CD4-positive, alpha-beta T cell (primary cell): Measurements from ENCODE around the gene ZNF778. TPM values are rescaled to one million over a fixed set of nuclear protein-coding genes. Genes with fewer than 3 reads are reported as not detected.
"Not testable (repeated sequence)": the region's sequence is repeated elsewhere in the genome, so short reads cannot be mapped to it uniquely, and the experiment has no call there.

ENCODE experiments used
- ATAC-seq: fragments of 200-7000 bp; cut with Tn5 transposase; one replicate; pipeline ENCODE4 v1.10.0; 2022; ENCODE audit warnings: mild to moderate bottlenecking; ENCODE audit not compliant: poor library complexity
- CTCF ChIA-PET: fragments of 350-600 bp; sonication (Branson Sonifier 250); formaldehyde crosslinking; loops from one replicate; lab custom pipeline; 2021; ENCODE audit warnings: antibody characterized with exemption, inconsistent platforms; lab: Charles Lee
- POLR2A ChIA-PET: fragments of 350-600 bp; sonication (Branson Sonifier 250); formaldehyde crosslinking; loops from one replicate; lab custom pipeline; 2021; ENCODE audit warnings: antibody characterized with exemption, inconsistent platforms; lab: Charles Lee
- DNase-seq, 14 experiments: peaks; one replicate each; pipeline ENCODE4 v3.0.0-alpha.2; 2013 to 2020; ENCODE audit warnings: mixed read lengths in 2 of 14
- H3K27ac ChIP-seq, 2 donors: one replicate each; pipeline versions ENCODE4 v1.5.1 to v1.7.0; 2013; ENCODE audit warnings: low read length in 2 of 2, low read depth in 1 of 2, mild to moderate bottlenecking in 1 of 2
- H3K27me3 ChIP-seq, 2 experiments: 1 replicate in 1 of 2; 2 replicates in 1 of 2; pipeline versions ENCODE4 v1.6.1 to v1.7.0; 2013; ENCODE audit warnings: low read length in 2 of 2, control low read depth in 1 of 2, mild to moderate bottlenecking in 1 of 2, moderate library complexity in 1 of 2; ENCODE audit not compliant: insufficient read depth in 2 of 2, control insufficient read depth in 1 of 2
- H3K36me3 ChIP-seq: one replicate; pipeline ENCODE4 v1.6.1; 2013; ENCODE audit warnings: low read length, control low read depth; ENCODE audit not compliant: insufficient read depth
- H3K4me1 ChIP-seq: one replicate; pipeline ENCODE4 v1.6.1; 2013; ENCODE audit warnings: low read length, control low read depth; ENCODE audit not compliant: insufficient read depth
- H3K4me3 ChIP-seq: one replicate; pipeline ENCODE4 v1.5.1; 2013; ENCODE audit warnings: mild to moderate bottlenecking, low read length, moderate library complexity
- H3K9me3 ChIP-seq, 2 experiments: 1 replicate in 1 of 2; 2 replicates in 1 of 2; pipeline versions ENCODE4 v1.6.1 to v1.7.0; 2013; ENCODE audit warnings: low read length in 2 of 2, mild to moderate bottlenecking in 2 of 2, control low read depth in 1 of 2, moderate library complexity in 1 of 2; ENCODE audit not compliant: control insufficient read depth in 1 of 2, insufficient read depth in 1 of 2
- H3K27ac Mint-ChIP-seq: one replicate; pipeline ENCODE4 v1.8.0; 2020; ENCODE audit warnings: mixed read lengths
- H3K27me3 Mint-ChIP-seq: one replicate; pipeline ENCODE4 v1.8.0; 2021; ENCODE audit warnings: mixed read lengths
- H3K36me3 Mint-ChIP-seq: one replicate; pipeline ENCODE4 v1.8.0; 2021; ENCODE audit warnings: low read depth, mixed read lengths
- H3K4me1 Mint-ChIP-seq: one replicate; pipeline ENCODE4 v1.8.0; 2021; ENCODE audit warnings: low read depth, mixed read lengths
- H3K4me3 Mint-ChIP-seq: one replicate; pipeline ENCODE4 v1.8.0; 2020; ENCODE audit warnings: mild to moderate bottlenecking, mixed read lengths
- H3K9me3 Mint-ChIP-seq: one replicate; pipeline ENCODE4 v1.8.0; 2020; ENCODE audit warnings: mixed read lengths
- intact Hi-C, 2 experiments: fragments of 100-400 bp; cut with DNase I in 1 of 2; cut with micrococcal nuclease in 1 of 2; formaldehyde crosslinking; loops; one replicate each; pipeline versions ENCODE4 v1.15.1 to v1.9.0; 2023 to 2025; cut with DNase I, micrococcal nuclease
- total RNA-seq, 174 experiments: library from RNA in 2 of 174; stranded (reverse) in 2 of 174; gene quantifications; one replicate each; pipeline ENCODE4 v1.2.3 and lab custom pipeline; 2021 to 2026
- TF ChIP-seq, protein P1 (sequence below): fragments of 200-600 bp; IDR thresholded peaks from one replicate; pipeline ENCODE4 v1.8.0; 2022; ENCODE audit warnings: antibody characterized with exemption, mild to moderate bottlenecking

Gene ZNF778
- total RNA-seq, 2 experiments from 2014 or later = 4.0 to 6.7 TPM

DNA sequence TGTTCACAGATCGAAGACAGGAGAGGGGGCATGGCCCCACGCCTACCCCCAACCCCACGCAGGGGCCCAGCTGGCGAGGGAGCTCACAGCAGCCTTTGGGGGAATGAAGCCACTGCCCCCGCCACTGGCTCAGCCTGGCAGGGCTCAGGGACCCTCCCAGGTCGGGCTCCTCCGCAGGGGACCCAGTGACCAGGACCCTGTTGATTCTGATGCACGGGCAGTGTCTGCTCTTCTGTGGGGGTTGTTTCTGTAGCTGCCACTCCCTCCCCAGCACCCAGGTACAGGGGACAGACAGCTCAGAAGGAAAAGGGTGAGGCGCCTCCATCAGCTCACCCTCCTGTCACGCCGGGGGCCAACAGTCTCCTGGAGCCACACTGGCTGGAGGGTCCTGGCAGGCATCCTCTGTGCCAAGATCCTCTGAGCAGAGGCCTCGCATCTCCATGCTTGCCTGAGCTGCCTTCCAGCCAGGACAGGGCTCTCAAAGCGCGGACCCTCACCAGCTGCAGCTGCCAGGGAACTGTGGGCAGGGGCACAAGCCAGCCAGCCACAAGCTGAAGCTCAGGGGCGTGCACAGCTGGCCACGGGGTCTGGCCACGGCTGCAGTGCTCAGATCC, 49.1 kb downstream of the ZNF778 start:
- Mint-ChIP-seq H3K4me3 (no peak overlapping the region), H3K27me3 (no peaks in the 10 kb centered on the region), H3K9me3 (no peaks in the 10 kb centered on the region), H3K4me1 (no peaks in the 10 kb centered on the region), H3K27ac (no peak overlapping the region), H3K36me3 (peaks cover 27% of the 10 kb centered on the region)
- H3K27me3 ChIP-seq = no peaks in the 10 kb centered on the region
- ATAC-seq = no peak
- H3K9me3 ChIP-seq = peaks cover 0 to 14% of the 10 kb centered on the region in 2 experiments
- H3K4me1 ChIP-seq = peaks cover 2% of the 10 kb centered on the region
- intact Hi-C loops = no loop called here
- no peak for DNase-seq
- ChIA-PET CTCF (interaction anchor here (1.2 kb wide), 1 partner anchor 26 kb away, joined by 4 read pairs; no protein-coding TSS in a partner anchor), POLR2A (no interaction called here)
- TF ChIP-seq, protein P1, sequence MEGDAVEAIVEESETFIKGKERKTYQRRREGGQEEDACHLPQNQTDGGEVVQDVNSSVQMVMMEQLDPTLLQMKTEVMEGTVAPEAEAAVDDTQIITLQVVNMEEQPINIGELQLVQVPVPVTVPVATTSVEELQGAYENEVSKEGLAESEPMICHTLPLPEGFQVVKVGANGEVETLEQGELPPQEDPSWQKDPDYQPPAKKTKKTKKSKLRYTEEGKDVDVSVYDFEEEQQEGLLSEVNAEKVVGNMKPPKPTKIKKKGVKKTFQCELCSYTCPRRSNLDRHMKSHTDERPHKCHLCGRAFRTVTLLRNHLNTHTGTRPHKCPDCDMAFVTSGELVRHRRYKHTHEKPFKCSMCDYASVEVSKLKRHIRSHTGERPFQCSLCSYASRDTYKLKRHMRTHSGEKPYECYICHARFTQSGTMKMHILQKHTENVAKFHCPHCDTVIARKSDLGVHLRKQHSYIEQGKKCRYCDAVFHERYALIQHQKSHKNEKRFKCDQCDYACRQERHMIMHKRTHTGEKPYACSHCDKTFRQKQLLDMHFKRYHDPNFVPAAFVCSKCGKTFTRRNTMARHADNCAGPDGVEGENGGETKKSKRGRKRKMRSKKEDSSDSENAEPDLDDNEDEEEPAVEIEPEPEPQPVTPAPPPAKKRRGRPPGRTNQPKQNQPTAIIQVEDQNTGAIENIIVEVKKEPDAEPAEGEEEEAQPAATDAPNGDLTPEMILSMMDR = no peak
- no peak overlapping the region for H3K27ac ChIP-seq
- H3K36me3 ChIP-seq = peaks cover 49% of the 10 kb centered on the region
- no peak overlapping the region for H3K4me3 ChIP-seq

DNA sequence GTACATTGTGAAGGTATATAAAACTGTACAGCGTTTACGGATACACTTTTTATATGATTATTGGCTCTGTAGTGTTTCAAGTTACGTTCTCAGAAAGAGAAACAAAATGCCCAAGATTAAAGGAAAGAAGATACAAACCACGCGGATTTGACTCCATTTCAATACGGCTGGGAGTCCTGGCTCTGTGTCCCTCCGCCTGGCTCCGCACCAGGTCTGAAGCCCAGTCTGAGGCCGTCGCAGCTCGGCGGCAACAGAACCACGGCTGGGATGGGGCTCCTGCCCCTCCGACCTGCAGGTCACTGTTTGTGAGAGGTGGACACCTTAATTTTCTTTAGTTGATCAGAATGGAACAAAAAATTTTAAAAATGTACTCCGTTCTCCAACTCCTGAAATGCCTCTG, 50.2 kb downstream of the ZNF778 start:
- H3K9me3 Mint-ChIP-seq, H3K27me3 ChIP-seq, POLR2A ChIA-PET, DNase-seq, H3K4me3 Mint-ChIP-seq, H3K4me3 ChIP-seq, H3K27ac Mint-ChIP-seq, CTCF ChIA-PET, intact Hi-C loops, ATAC-seq, H3K27ac ChIP-seq, H3K27me3 Mint-ChIP-seq, H3K4me1 Mint-ChIP-seq, H3K4me1 ChIP-seq: not testable (repeated sequence)
- peaks cover 38% of the 10 kb centered on the region for H3K36me3 Mint-ChIP-seq
- peaks cover 0 to 12% of the 10 kb centered on the region in 2 experiments for H3K9me3 ChIP-seq
- peaks cover 57% of the 10 kb centered on the region for H3K36me3 ChIP-seq

DNA sequence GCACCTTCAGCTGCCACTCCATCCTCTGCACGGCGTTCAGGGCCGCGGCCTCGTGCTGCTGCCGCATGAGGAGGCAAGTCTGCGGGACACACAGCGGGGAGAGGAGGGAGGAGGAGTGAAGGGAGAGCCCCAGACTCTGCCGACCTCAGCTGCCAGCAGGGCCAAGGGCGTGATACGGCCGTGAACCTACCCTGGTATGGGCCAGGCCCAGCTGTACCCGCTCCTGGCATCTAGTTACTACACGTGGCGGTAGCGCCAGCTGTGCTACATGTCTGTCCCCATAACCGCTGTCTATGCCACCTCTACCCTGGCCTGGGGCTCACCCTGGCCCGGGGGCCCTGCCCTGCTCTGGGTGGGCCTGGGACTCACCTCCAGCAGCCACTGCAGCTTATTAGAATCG, 51.1 kb downstream of the ZNF778 start:
- DNase-seq = no peak
- Mint-ChIP-seq H3K4me1 (no peaks in the 10 kb centered on the region), H3K27me3 (no peaks in the 10 kb centered on the region), H3K27ac (no peak overlapping the region), H3K9me3 (no peaks in the 10 kb centered on the region), H3K4me3 (no peak overlapping the region), H3K36me3 (peaks cover 47% of the 10 kb centered on the region)
- ATAC-seq = no peak
- H3K4me1 ChIP-seq = no peaks in the 10 kb centered on the region
- ChIA-PET CTCF (no interaction called here), POLR2A (no interaction called here)
- H3K27me3 ChIP-seq = no peaks in the 10 kb centered on the region
- no peak overlapping the region for H3K4me3 ChIP-seq
- TF ChIP-seq, protein P1 = no peak
- no peak overlapping the region for H3K27ac ChIP-seq
- peaks cover 0 to 7% of the 10 kb centered on the region in 2 experiments for H3K9me3 ChIP-seq
- H3K36me3 ChIP-seq = peaks cover 64% of the 10 kb centered on the region
- intact Hi-C loops = no loop called here
